HUES48 (cell line): ENCODE measurements around the gene OVOL3.
A peak's percentile ranks its signal among the peaks of the same experiment; 100 is the strongest.
"Not testable (repeated sequence)": the region's sequence is repeated elsewhere in the genome, so short reads cannot be mapped to it uniquely, and the experiment has no call there.

ENCODE experiments used
- H3K27ac ChIP-seq: one replicate; pipeline ENCODE4 v1.7.0; 2013; ENCODE audit warnings: low read depth, low read length, inconsistent platforms
- H3K27me3 ChIP-seq: 2 replicates; pipeline ENCODE4 v1.6.1; 2013; ENCODE audit warnings: mild to moderate bottlenecking, low read length; ENCODE audit not compliant: control insufficient read depth, insufficient read depth
- H3K36me3 ChIP-seq: 2 replicates; pipeline ENCODE4 v1.6.1; 2013; ENCODE audit warnings: low read length; ENCODE audit not compliant: control insufficient read depth, insufficient read depth
- H3K4me1 ChIP-seq: 2 replicates; pipeline ENCODE4 v1.6.1; 2013; ENCODE audit warnings: mild to moderate bottlenecking, low read length; ENCODE audit not compliant: control insufficient read depth, insufficient read depth
- H3K4me3 ChIP-seq: 2 replicates; pipeline ENCODE4 v1.5.1; 2013; ENCODE audit warnings: mild to moderate bottlenecking, low read depth, low read length
- H3K9ac ChIP-seq: 2 replicates; pipeline ENCODE4 v1.6.1; 2013; ENCODE audit warnings: mild to moderate bottlenecking, low read depth, low read length, moderate library complexity
- H3K9me3 ChIP-seq: 2 replicates; pipeline ENCODE4 v1.6.1; 2013; ENCODE audit warnings: low read length; ENCODE audit not compliant: control insufficient read depth, insufficient read depth

Gene OVOL3

DNA sequence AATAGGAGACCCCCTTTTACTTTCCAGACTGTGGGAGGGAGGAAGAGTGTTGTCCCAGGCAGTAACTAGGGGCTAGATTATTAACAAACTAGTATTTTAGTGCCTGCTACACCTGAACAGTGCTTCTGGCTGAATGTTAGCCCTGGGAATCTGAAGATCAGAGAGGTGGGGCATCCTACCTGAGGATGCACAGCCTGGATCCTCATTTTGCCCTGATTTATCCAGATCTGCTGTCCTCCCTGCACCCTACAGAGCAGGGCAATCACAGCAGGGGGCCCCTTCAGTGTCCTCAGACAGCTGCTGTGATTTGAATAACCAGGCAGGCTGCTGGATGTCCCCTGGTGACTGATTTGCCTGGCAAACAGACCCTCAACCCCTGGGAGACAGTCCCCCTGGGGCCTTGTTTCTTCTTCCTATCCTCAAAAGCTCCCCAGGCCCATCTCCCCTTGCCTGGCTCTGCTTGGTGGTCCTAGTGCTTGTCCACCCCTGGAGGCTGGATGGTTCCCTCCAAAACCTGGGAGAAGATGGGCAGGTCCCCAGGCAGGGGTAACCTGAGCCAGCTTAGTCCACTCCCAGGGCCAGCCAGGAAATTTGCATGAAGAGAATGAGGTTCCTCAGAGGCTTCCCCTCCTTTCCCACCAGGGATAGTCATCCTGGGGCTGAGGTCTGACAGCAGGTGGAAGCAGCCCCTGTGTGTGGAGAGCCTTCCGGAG lies at the start of gene OVOL3:
OVOL3 (plus strand) TSS at position 657 of the 713 bp plus-strand sequence. CDS start 60 bp downstream, outside the sequence.
- H3K9ac ChIP-seq: no peak within 1 kb of the TSS
- H3K27ac ChIP-seq: peak within 1 kb of the TSS; percentile 64
- H3K4me3 ChIP-seq: no peak within 1 kb of the TSS; the same call in 1 of the 2 replicates

GRCh38 chr19:36061367-36061766 lies 49.6 kb upstream of the OVOL3 start:
- Histone ChIP-seq H3K9ac (no peak overlapping the region), H3K27me3 (no peaks in the 10 kb centered on the region), H3K4me1 (no peaks in the 10 kb centered on the region), H3K36me3 (peaks cover 72% of the 10 kb centered on the region), H3K4me3 (no peak overlapping the region), H3K9me3 (no peaks in the 10 kb centered on the region), H3K27ac (no peak overlapping the region)

More for the DNA sequence above, at the start of gene OVOL3:
- Histone ChIP-seq H3K9me3 (no peaks in the 10 kb centered on the region), H3K27me3 (no peaks in the 10 kb centered on the region), H3K4me1 (peaks cover 13% of the 10 kb centered on the region), H3K36me3 (peaks cover 21% of the 10 kb centered on the region)

DNA sequence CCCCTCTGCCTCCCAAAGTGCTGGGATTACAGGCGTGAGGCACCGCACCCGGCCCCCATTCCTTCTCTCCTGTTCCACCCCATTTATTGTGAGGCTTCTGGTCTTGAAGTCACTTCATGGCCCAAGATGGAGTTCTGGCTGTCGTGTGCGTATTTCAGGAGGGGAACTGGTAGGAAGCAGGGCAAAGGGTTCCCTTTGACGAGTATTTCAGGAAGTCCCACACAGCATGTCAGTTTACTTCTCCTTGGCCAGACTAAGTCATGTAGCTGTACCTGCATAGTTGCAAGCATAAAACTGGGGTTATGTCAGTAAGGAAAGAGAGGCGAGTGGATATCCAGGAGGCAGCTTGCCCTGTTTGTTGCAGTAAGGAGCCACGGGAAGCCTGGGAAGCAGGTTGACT lies 46.1 kb upstream of the OVOL3 start:
- Histone ChIP-seq H3K36me3 (peaks cover 72% of the 10 kb centered on the region), H3K4me3 (no peak overlapping the region), H3K4me1 (no peaks in the 10 kb centered on the region), H3K27me3 (no peaks in the 10 kb centered on the region), H3K9ac (no peak overlapping the region), H3K9me3 (no peaks in the 10 kb centered on the region), H3K27ac (no peak overlapping the region)

DNA sequence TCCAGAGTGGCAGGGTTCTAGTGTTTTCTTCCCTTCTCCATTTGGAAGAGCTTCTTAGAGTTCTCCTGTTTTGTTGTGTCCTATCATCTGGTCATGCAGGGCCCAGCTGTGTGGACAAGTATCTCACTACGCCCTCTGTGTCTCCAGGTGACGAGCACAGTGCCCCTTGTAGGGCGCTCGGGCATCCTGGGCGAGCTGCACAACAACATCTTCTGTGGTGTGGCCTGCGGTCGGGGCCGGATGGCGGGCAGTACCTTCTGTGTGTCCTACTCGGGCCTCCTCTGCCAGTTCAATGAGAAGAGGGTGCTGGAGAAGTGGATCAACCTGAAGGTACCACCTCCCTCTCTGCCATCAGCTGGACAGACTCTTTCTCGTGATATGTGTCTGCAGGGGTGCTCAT lies 43.3 kb upstream of the OVOL3 start:
- H3K27me3 ChIP-seq: no peaks in the 10 kb centered on the region
- no peaks in the 10 kb centered on the region for H3K9me3 ChIP-seq
- H3K4me3 ChIP-seq: no peak overlapping the region
- no peaks in the 10 kb centered on the region for H3K4me1 ChIP-seq
- peaks cover 73% of the 10 kb centered on the region for H3K36me3 ChIP-seq
- H3K27ac ChIP-seq: no peak overlapping the region
- H3K9ac ChIP-seq: no peak overlapping the region

- H3K9ac ChIP-seq, H3K27ac ChIP-seq, H3K4me3 ChIP-seq, H3K27me3 ChIP-seq, H3K9me3 ChIP-seq, H3K4me1 ChIP-seq: not testable (repeated sequence)
- peaks cover 77% of the 10 kb centered on the region for H3K36me3 ChIP-seq
These were observed 42.0 kb upstream of the OVOL3 start for GRCh38 chr19:36068810-36069499.

DNA sequence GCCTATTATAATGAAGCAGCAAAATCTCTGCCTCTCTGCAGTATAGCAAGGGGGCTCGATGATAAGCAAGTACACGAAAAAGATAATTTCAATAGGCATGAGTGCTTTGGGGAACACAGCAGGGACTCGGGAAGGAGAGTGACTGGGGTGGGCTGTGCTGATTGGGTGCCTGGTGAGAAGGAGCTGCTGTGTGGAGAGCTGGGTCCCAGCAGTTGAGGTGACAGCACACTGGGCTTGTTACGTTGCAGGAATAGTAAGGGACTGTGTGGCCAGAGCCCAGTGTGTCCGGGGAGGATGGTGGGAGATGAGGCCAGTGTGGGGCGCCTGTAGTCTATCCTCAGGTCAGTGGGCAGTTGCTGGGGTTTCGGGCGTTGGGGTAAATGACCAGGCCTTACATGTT lies 38.9 kb upstream of the OVOL3 start:
- no peak overlapping the region for H3K9ac ChIP-seq
- no peak overlapping the region for H3K27ac ChIP-seq
- H3K9me3 ChIP-seq: no peaks in the 10 kb centered on the region
- no peaks in the 10 kb centered on the region for H3K4me1 ChIP-seq
- H3K4me3 ChIP-seq: no peak overlapping the region
- peaks cover 81% of the 10 kb centered on the region for H3K36me3 ChIP-seq
- no peaks in the 10 kb centered on the region for H3K27me3 ChIP-seq

- no peaks in the 10 kb centered on the region for H3K9me3 ChIP-seq
- peaks cover 79% of the 10 kb centered on the region for H3K36me3 ChIP-seq
- no peaks in the 10 kb centered on the region for H3K27me3 ChIP-seq
- no peak overlapping the region for H3K4me3 ChIP-seq
- H3K9ac ChIP-seq: no peak overlapping the region
- H3K4me1 ChIP-seq: no peaks in the 10 kb centered on the region
- H3K27ac ChIP-seq: no peak overlapping the region
These were observed 37.6 kb upstream of the OVOL3 start for GRCh38 chr19:36073121-36073876.

DNA sequence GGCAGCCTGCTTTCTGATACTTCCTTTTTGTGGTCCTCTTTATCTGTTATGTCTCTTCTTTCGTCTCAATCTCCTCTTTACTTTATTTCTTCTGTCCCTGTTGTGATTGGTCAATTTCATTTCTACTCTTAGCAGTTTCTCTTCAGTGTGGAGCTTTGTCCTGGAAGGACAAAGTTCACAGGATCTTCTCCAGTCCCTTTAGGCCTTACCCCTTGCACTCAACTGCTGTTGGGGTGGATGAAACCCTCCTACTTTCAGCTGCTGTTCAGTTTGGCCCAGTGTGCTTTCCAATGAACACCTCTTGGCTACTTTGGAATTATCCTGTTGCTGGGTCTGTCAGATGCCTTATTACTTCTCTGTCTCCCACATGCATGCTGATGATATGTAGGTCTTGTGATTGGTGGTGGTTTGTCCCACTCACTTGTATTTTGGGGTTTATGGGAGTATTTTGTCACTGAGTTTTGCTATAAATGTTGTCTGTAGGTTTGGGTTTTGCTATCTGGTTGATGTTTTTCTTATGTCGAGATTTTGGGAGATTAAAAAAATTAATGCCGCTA lies 31.5 kb upstream of the OVOL3 start:
- no peaks in the 10 kb centered on the region for H3K9me3 ChIP-seq
- no peak overlapping the region for H3K9ac ChIP-seq
- no peak overlapping the region for H3K4me3 ChIP-seq
- H3K4me1 ChIP-seq: no peaks in the 10 kb centered on the region
- H3K27me3 ChIP-seq: no peaks in the 10 kb centered on the region
- peaks cover 86% of the 10 kb centered on the region for H3K36me3 ChIP-seq
- no peak overlapping the region for H3K27ac ChIP-seq

- no peak overlapping the region for H3K9ac ChIP-seq
- peaks cover 84% of the 10 kb centered on the region for H3K36me3 ChIP-seq
- no peaks in the 10 kb centered on the region for H3K9me3 ChIP-seq
- H3K27me3 ChIP-seq: no peaks in the 10 kb centered on the region
- H3K27ac ChIP-seq: no peak overlapping the region
- no peak overlapping the region for H3K4me3 ChIP-seq
- H3K4me1 ChIP-seq: no peaks in the 10 kb centered on the region
These were observed 29.6 kb upstream of the OVOL3 start for GRCh38 chr19:36081385-36081784.

DNA sequence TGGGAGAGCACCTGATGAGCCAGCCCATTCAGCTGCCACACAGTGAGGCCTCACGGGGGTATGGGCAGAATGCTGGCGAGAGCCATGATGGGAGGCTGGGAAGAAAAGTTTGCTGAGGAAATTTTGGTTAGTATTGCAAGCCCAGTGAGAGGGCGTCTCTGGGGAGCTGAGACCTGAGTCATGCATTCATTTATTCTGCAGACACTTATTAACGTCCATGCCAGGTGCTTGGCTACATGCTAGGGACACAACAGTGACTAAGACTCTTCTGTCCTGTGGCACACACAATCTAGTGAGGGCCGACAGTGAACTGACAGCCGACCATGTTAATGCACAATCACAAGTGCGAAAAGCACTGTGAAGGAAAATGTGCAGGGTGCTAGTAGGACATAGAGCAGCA lies 29.0 kb upstream of the OVOL3 start:
- H3K4me3 ChIP-seq: no peak overlapping the region
- no peaks in the 10 kb centered on the region for H3K27me3 ChIP-seq
- H3K9ac ChIP-seq: no peak overlapping the region
- no peaks in the 10 kb centered on the region for H3K9me3 ChIP-seq
- no peak overlapping the region for H3K27ac ChIP-seq
- peaks cover 84% of the 10 kb centered on the region for H3K36me3 ChIP-seq
- H3K4me1 ChIP-seq: no peaks in the 10 kb centered on the region
